Measurements from ENCODE around the gene HEPHL1.

The HEPHL1 gene

GRCh38 chr11:94023856-94024255 is 2.7 kb downstream of the HEPHL1 start:
- Histone ChIP-seq H3K27me3 (ENCODE audit: low read depth, low read length) (0 out of 2 replicates have a peak, but pooled peaks cover 7% of the 10 kb centered on the region), H3K4me2 (ENCODE audit: low read length) (no peak overlapping the region), H3K9me3 (ENCODE audit: insufficient read depth, low read length) (no peaks in the 10 kb centered on the region), H3K27ac (ENCODE audit: low read length) (no peak overlapping the region), H3K4me3 (ENCODE audit: low read length) (no peak overlapping the region), H3K79me2 (ENCODE audit: low read length) (no peaks in the 10 kb centered on the region), H3K36me3 (replicated peaks; ENCODE audit: low read depth, low read length) (no peaks in the 10 kb centered on the region), H3K4me1 (ENCODE audit: low read length) (no peaks in the 10 kb centered on the region), H4K20me1 (ENCODE audit: insufficient read depth, low read length) (no peaks in the 10 kb centered on the region), H3K9ac (ENCODE audit: low read length) (no peak overlapping the region), H2AFZ (ENCODE audit: low read depth, low read length) (no peak overlapping the region)
- no peak for TF ChIP-seq EZH2phosphoT487 (IDR thresholded peaks at IDR 0.05; ENCODE audit: low read depth)
- TF ChIP-seq, protein P1, sequence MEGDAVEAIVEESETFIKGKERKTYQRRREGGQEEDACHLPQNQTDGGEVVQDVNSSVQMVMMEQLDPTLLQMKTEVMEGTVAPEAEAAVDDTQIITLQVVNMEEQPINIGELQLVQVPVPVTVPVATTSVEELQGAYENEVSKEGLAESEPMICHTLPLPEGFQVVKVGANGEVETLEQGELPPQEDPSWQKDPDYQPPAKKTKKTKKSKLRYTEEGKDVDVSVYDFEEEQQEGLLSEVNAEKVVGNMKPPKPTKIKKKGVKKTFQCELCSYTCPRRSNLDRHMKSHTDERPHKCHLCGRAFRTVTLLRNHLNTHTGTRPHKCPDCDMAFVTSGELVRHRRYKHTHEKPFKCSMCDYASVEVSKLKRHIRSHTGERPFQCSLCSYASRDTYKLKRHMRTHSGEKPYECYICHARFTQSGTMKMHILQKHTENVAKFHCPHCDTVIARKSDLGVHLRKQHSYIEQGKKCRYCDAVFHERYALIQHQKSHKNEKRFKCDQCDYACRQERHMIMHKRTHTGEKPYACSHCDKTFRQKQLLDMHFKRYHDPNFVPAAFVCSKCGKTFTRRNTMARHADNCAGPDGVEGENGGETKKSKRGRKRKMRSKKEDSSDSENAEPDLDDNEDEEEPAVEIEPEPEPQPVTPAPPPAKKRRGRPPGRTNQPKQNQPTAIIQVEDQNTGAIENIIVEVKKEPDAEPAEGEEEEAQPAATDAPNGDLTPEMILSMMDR (IDR thresholded peaks at IDR 0.05; ENCODE audit: low read depth, low read length): no peak

DNA sequence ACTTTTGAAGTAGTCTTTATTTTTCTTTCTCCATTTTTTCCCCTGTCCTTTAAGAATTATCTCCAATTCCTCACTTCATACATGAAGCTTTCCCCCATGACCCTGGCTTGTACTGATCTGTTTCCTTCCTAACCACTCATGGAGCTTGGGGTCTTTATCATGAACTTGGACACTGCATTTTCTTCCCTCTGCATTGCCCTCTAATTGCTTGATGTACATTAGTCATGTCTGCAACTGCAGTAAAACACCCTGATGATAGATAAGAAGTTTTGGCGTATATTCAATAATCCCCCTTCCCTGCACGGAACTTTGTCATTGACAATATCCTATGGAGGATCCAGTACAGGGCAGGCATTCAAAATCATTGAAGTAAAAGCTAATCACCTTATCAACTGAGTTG is 3.4 kb downstream of the HEPHL1 start:
- Histone ChIP-seq H3K4me2 (ENCODE audit: low read length) (no peak overlapping the region), H3K4me3 (ENCODE audit: low read length) (no peak overlapping the region), H3K27ac (ENCODE audit: low read length) (no peak overlapping the region), H3K79me2 (ENCODE audit: low read length) (no peaks in the 10 kb centered on the region), H4K20me1 (ENCODE audit: insufficient read depth, low read length) (no peaks in the 10 kb centered on the region), H2AFZ (ENCODE audit: low read depth, low read length) (no peak overlapping the region), H3K9ac (ENCODE audit: low read length) (no peak overlapping the region), H3K9me3 (ENCODE audit: insufficient read depth, low read length) (no peaks in the 10 kb centered on the region), H3K4me1 (ENCODE audit: low read length) (no peaks in the 10 kb centered on the region), H3K36me3 (replicated peaks; ENCODE audit: low read depth, low read length) (no peaks in the 10 kb centered on the region), H3K27me3 (ENCODE audit: low read depth, low read length) (0 out of 2 replicates have a peak, but pooled peaks cover 7% of the 10 kb centered on the region)
- TF ChIP-seq EZH2phosphoT487 (IDR thresholded peaks at IDR 0.05; ENCODE audit: low read depth): no peak
- TF ChIP-seq, protein P1 (IDR thresholded peaks at IDR 0.05; ENCODE audit: low read depth, low read length): no peak

DNA sequence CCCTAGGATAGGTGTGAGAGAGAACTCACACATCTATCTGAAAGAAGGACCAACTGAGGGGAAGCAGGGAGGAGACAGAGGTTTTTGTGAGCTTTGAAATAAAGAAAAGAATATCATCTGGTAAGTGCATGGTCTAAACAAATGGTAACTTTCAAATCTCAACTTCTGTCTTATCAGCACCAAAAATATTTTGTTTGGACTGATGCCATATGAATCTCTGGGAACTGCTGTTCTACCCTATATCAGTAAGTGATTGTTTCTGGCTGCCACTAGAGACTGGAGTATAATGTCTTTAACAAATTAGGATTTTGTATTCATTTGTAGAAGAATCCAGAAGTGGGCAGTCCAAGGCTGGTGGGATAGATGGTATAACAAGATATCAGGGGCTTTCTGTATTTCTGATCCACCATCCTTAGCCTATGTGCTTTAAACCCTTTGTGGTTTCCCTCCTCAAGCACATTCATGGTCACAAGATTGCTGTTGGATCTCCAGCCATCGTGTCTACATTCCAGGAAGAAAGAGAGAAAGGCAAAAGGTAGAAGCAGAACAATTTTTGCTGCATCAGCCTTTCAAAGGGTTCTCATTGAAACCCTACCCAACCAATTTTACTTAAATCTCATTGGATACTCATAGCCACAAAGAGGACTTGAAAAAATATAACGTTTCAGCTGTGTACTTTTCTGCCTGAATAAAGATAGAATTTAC is 4.7 kb downstream of the HEPHL1 start:
- Histone ChIP-seq H3K27ac (ENCODE audit: low read length) (no peak overlapping the region), H3K4me2 (ENCODE audit: low read length) (no peak overlapping the region), H3K36me3 (replicated peaks; ENCODE audit: low read depth, low read length) (no peaks in the 10 kb centered on the region), H3K4me1 (ENCODE audit: low read length) (no peaks in the 10 kb centered on the region), H3K4me3 (ENCODE audit: low read length) (no peak overlapping the region), H2AFZ (ENCODE audit: low read depth, low read length) (no peak overlapping the region), H3K9me3 (ENCODE audit: insufficient read depth, low read length) (no peaks in the 10 kb centered on the region), H3K79me2 (ENCODE audit: low read length) (no peaks in the 10 kb centered on the region), H3K27me3 (ENCODE audit: low read depth, low read length) (0 out of 2 replicates have a peak, but pooled peaks cover 7% of the 10 kb centered on the region), H3K9ac (ENCODE audit: low read length) (no peak overlapping the region), H4K20me1 (ENCODE audit: insufficient read depth, low read length) (no peaks in the 10 kb centered on the region)
- no peak for TF ChIP-seq EZH2phosphoT487 (IDR thresholded peaks at IDR 0.05; ENCODE audit: low read depth)
- TF ChIP-seq, protein P1 (IDR thresholded peaks at IDR 0.05; ENCODE audit: low read depth, low read length): no peak

DNA sequence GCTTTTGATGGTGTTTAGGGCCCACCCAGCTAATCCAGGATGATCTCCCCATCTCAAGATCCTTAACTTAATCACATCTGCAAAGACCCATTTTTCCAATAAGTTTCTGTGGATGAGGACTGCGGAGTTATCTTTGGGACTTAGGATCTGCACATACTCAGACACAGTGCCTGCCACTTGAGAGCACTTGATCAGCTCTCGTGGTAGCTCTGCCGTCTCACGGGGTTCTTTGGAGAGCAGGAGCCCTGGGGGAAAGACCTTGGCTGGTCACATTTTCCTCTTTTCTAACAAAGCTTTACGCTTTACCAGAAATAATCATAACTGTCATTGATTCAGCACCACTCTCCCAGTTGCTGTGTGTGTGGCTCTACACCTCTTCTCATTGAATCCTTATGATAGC is 6.1 kb downstream of the HEPHL1 start:
- H3K9me3 ChIP-seq (ENCODE audit: insufficient read depth, low read length): no peaks in the 10 kb centered on the region
- no peak overlapping the region for H3K4me2 ChIP-seq (ENCODE audit: low read length)
- H3K4me1 ChIP-seq (ENCODE audit: low read length): no peaks in the 10 kb centered on the region
- TF ChIP-seq EZH2phosphoT487 (IDR thresholded peaks at IDR 0.05; ENCODE audit: low read depth): no peak
- TF ChIP-seq, protein P1 (IDR thresholded peaks at IDR 0.05; ENCODE audit: low read depth, low read length): no peak
- no peak overlapping the region for H3K4me3 ChIP-seq (ENCODE audit: low read length)
- H3K9ac ChIP-seq (ENCODE audit: low read length): no peak overlapping the region
- H2AFZ ChIP-seq (ENCODE audit: low read depth, low read length): no peak overlapping the region
- no peak overlapping the region for H3K27ac ChIP-seq (ENCODE audit: low read length)
- no peaks in the 10 kb centered on the region for H3K36me3 ChIP-seq (replicated peaks; ENCODE audit: low read depth, low read length)
- no peaks in the 10 kb centered on the region for H4K20me1 ChIP-seq (ENCODE audit: insufficient read depth, low read length)
- H3K27me3 ChIP-seq (ENCODE audit: low read depth, low read length): 0 out of 2 replicates have a peak, but pooled peaks cover 7% of the 10 kb centered on the region
- H3K79me2 ChIP-seq (ENCODE audit: low read length): no peaks in the 10 kb centered on the region
